Iris pigment epithelial cell (primary cell): Measurements from ENCODE around the gene MICU2.

ENCODE experiments used
- DNase-seq: peaks from one replicate; pipeline ENCODE4 v3.0.0-alpha.2; 2011; ENCODE audit warnings: low read depth

The MICU2 gene

GRCh38 chr13:21603531-21604448 lies at the start of gene MICU2:
Gene MICU2, minus strand, starts transcription at chr13:21604170. Its CDS starts 22 bp downstream, at chr13:21604148.
- peak; percentile 95 for DNase-seq

- DNase-seq: no peak
Measured at GRCh38 chr13:21641629-21642028, 37.7 kb upstream of the MICU2 start.

GRCh38 chr13:21639561-21639960 lies 35.6 kb upstream of the MICU2 start:
- DNase-seq: no peak

GRCh38 chr13:21638319-21639282 lies 34.6 kb upstream of the MICU2 start:
- peak; percentile 7 for DNase-seq

- DNase-seq: peak; percentile 71
Measured at GRCh38 chr13:21637296-21637695, 33.3 kb upstream of the MICU2 start.

- DNase-seq: no peak
Measured at GRCh38 chr13:21636656-21637055, 32.7 kb upstream of the MICU2 start.

GRCh38 chr13:21632196-21632595 lies 28.2 kb upstream of the MICU2 start:
- DNase-seq: no peak

GRCh38 chr13:21625366-21625765 lies 21.4 kb upstream of the MICU2 start:
- peak; percentile 24 for DNase-seq

GRCh38 chr13:21620861-21621260 lies 16.9 kb upstream of the MICU2 start:
- DNase-seq: no peak

- DNase-seq: peak; percentile 88
Measured at GRCh38 chr13:21619633-21620220, 15.8 kb upstream of the MICU2 start.

GRCh38 chr13:21616880-21617279 lies 12.9 kb upstream of the MICU2 start:
- no peak for DNase-seq

- no peak for DNase-seq
Measured at GRCh38 chr13:21616205-21616866, 12.4 kb upstream of the MICU2 start.

- no peak for DNase-seq
Measured at GRCh38 chr13:21615427-21615826, 11.5 kb upstream of the MICU2 start.

- no peak for DNase-seq
Measured at GRCh38 chr13:21613791-21614190, 9.8 kb upstream of the MICU2 start.

GRCh38 chr13:21611385-21611784 lies 7.4 kb upstream of the MICU2 start:
- DNase-seq: no peak

GRCh38 chr13:21610687-21611086 lies 6.7 kb upstream of the MICU2 start:
- no peak for DNase-seq

- no peak for DNase-seq
Measured at GRCh38 chr13:21608961-21609360, 5.0 kb upstream of the MICU2 start.

- DNase-seq: no peak
Measured at GRCh38 chr13:21606796-21607195, 2.8 kb upstream of the MICU2 start.

GRCh38 chr13:21606251-21606650 lies 2.3 kb upstream of the MICU2 start:
- DNase-seq: no peak

GRCh38 chr13:21596722-21597121 lies 7.2 kb downstream of the MICU2 start:
- no peak for DNase-seq

- DNase-seq: no peak
Measured at GRCh38 chr13:21595546-21595822, 8.5 kb downstream of the MICU2 start.
